GM12878 (cell line): ENCODE data around the gene RASGRF1. TPM values are rescaled to one million over a fixed set of nuclear protein-coding genes. Genes with fewer than 3 reads are reported as not detected.

Experiments used
- ATAC-seq: fragments of 200-7000 bp; cut with Tn5 transposase; 3 replicates; pipeline ENCODE4 v1.9.1; 2020; ENCODE audit warnings: mild to moderate bottlenecking, moderate library complexity
- BruUV-seq: library from RNA; stranded (reverse); fragments of 400-500 nt; replicated peaks from 2 replicates; lab custom pipeline; 2021; lab: Mats Ljungman, UMichigan
- CTCF ChIA-PET: fragments of 300-600 bp; sonication (Branson Sonifier 250); formaldehyde crosslinking; extraction: SDS; loops from one replicate; lab custom pipeline; 2021; ENCODE audit warnings: inconsistent platforms; lab: Yijun Ruan, JAX
- POLR2A ChIA-PET: fragments of 350-600 bp; formaldehyde crosslinking; extraction: SDS; loops from one replicate; lab custom pipeline; 2021; ENCODE audit warnings: inconsistent platforms; lab: Charles Lee
- RAD21 ChIA-PET: fragments of 300-600 bp; sonication (Branson Sonifier 250); formaldehyde crosslinking; loops from one replicate; lab custom pipeline; 2023; ENCODE audit warnings: antibody characterized with exemption; ENCODE audit not compliant: unreplicated experiment; lab: Charles Lee
- SMC1A ChIA-PET: fragments of 300-600 bp; sonication (Branson Sonifier 250); formaldehyde crosslinking; loops from one replicate; lab custom pipeline; 2023; ENCODE audit not compliant: unreplicated experiment, uncharacterized antibody; lab: Charles Lee
- DNase-seq: peaks from one replicate; pipeline ENCODE4 v3.0.0-alpha.2; 2011; ENCODE audit warnings: low read depth, low spot score
- FAIRE-seq: peaks from 3 replicates; lab custom pipeline; 2011; peaks lifted over from hg19 to GRCh38; lab: Jason Lieb, UNC
- H2AFZ ChIP-seq: 2 replicates; pipeline ENCODE4 v1.6.0; 2011; ENCODE audit warnings: low read depth, low read length, control low read depth; ENCODE audit not compliant: control insufficient read depth
- H3K27ac ChIP-seq: 2 replicates; pipeline ENCODE4 v1.5.1; 2011; ENCODE audit warnings: control low read depth; ENCODE audit not compliant: control insufficient read depth, insufficient read depth
- H3K27me3 ChIP-seq, 2 experiments: replicated peaks in 1 of 2; 2 replicates each; pipeline versions ENCODE4 v1.6.0 to v1.6.1; 2011; ENCODE audit warnings: low read length in 1 of 2; ENCODE audit not compliant: control insufficient read depth in 2 of 2, insufficient read depth in 2 of 2
- H3K36me3 ChIP-seq, 2 experiments: 2 replicates each; pipeline ENCODE4 v1.5.1; 2011; ENCODE audit warnings: low read length in 1 of 2; ENCODE audit not compliant: control insufficient read depth in 2 of 2, insufficient read depth in 2 of 2
- H3K4me1 ChIP-seq: 2 replicates; pipeline ENCODE4 v1.6.1; 2011; ENCODE audit warnings: mild to moderate bottlenecking, low read length, moderate library complexity, mixed read lengths; ENCODE audit not compliant: control insufficient read depth, insufficient read depth
- H3K4me2 ChIP-seq: 2 replicates; pipeline ENCODE4 v1.6.0; 2011; ENCODE audit warnings: control low read depth; ENCODE audit not compliant: control insufficient read depth, insufficient read depth
- H3K4me3 ChIP-seq: fragments of 200-600 bp; sonication (generic); 2 replicates; pipeline ENCODE4 v1.5.1; 2016
- H3K79me2 ChIP-seq: 2 replicates; pipeline ENCODE4 v1.6.0; 2011; ENCODE audit warnings: low read length; ENCODE audit not compliant: control insufficient read depth, insufficient read depth
- H3K9ac ChIP-seq: 2 replicates; pipeline ENCODE4 v1.8.0; 2011; ENCODE audit warnings: low read length, control low read depth, mixed read lengths; ENCODE audit not compliant: control insufficient read depth, insufficient read depth
- H3K9me3 ChIP-seq: replicated peaks from 3 replicates; pipeline ENCODE4 v1.5.1; 2011; ENCODE audit warnings: mild to moderate bottlenecking, low read length; ENCODE audit not compliant: control insufficient read depth, insufficient read depth
- H4K20me1 ChIP-seq: 2 replicates; pipeline ENCODE4 v1.6.0; 2011; ENCODE audit not compliant: control insufficient read depth, insufficient read depth
- BHLHE40 ChIP-seq, 2 experiments: fragments of 450-650 bp in 1 of 2; IDR thresholded peaks; 2 replicates each; pipeline ENCODE4 v1.6.1; 2011 to 2017; ENCODE audit warnings: low read depth in 2 of 2, borderline replicate concordance in 1 of 2, improper control_type of control experiment in 1 of 2, low read length in 1 of 2, mild to moderate bottlenecking in 1 of 2
- ESRRA ChIP-seq: IDR thresholded peaks from 2 replicates; pipeline ENCODE4 v1.6.1; 2012; ENCODE audit warnings: mild to moderate bottlenecking, low read length, improper control_type of control experiment
- JUND ChIP-seq: IDR thresholded peaks from 2 replicates; pipeline ENCODE4 v1.6.1; 2012; ENCODE audit warnings: low read depth, mild to moderate bottlenecking, low read length, improper control_type of control experiment, moderate library complexity
- MYB ChIP-seq: fragments of 150-350 bp; IDR thresholded peaks from 2 replicates; pipeline ENCODE4 v1.6.1; 2014; ENCODE audit warnings: mild to moderate bottlenecking, low read depth, low read length, borderline replicate concordance
- RFX5 ChIP-seq: IDR thresholded peaks from 2 replicates; pipeline ENCODE4 v1.6.1; 2011; ENCODE audit warnings: low read depth, low read length, improper control_type of control experiment
- RUNX3 ChIP-seq: IDR thresholded peaks from 2 replicates; pipeline ENCODE4 v1.6.1; 2012; ENCODE audit warnings: low read length, inconsistent platforms
- TARDBP ChIP-seq: IDR thresholded peaks from 2 replicates; pipeline ENCODE4 v1.6.1; 2016; ENCODE audit warnings: borderline replicate concordance
- TBL1XR1 ChIP-seq: IDR thresholded peaks from 2 replicates; pipeline ENCODE4 v1.6.1; 2012; ENCODE audit warnings: low read depth, low read length, improper control_type of control experiment
- ZSCAN29 ChIP-seq: fragments of 450-650 bp; IDR thresholded peaks from 2 replicates; pipeline ENCODE4 v1.6.1; 2017; ENCODE audit warnings: mild to moderate bottlenecking, moderate library complexity
- WGBS: methylation state at CpG from one replicate; pipeline ENCODE4 v1.1.6; 2016; ENCODE audit warnings: low lambda C conversion rate; ENCODE audit not compliant: insufficient replicate concordance, insufficient coverage; ENCODE audit errors: missing lambda C conversion rate; 5-methylcytosine and 5-hydroxymethylcytosine counted together
- in situ Hi-C: fragments of 300-500 bp; cut with MboI; formaldehyde crosslinking; loops from 9 replicates; pipeline ENCODE4 v1.14.3; 2018; ENCODE audit warnings: mixed read lengths
- intact Hi-C: fragments of 100-400 bp; cut with micrococcal nuclease; formaldehyde crosslinking; loops from one replicate; pipeline ENCODE4 v1.14.2; 2022; ENCODE audit not compliant: unreplicated experiment
- polyA plus RNA-seq, 11 experiments: library from polyadenylated mRNA; depleted of rRNA in 4 of 11; unstranded in 6 of 11; stranded (reverse) in 5 of 11; fragments of >200 nt; fragmentation: Nextera tagmentation in 4 of 11; fragmentation: Illumina TruSeq in 1 of 11; extraction: Ambion mirVana in 4 of 11; extraction: Trizol in 1 of 11; gene quantifications; 1 replicate in 1 of 11; 2 replicates in 10 of 11; pipeline versions ENCODE4 v1.2.1 to v1.2.3, GENCODE V29; 2011 to 2016; ENCODE audit warnings: inconsistent platforms in 2 of 11, missing spikeins in 2 of 11, low read depth in 1 of 11
- total RNA-seq, 4 experiments: library from RNA; depleted of rRNA in 3 of 4; stranded (reverse); fragments of >200 nt in 3 of 4; fragmentation: Illumina TruSeq in 1 of 4; extraction: Trizol in 1 of 4; gene quantifications; 2 replicates each; pipeline versions ENCODE4 v1.2.1 to v1.2.3, GENCODE V29; 2013 to 2021
- TF ChIP-seq, protein P1 (sequence below): fragments of 450-650 bp; IDR thresholded peaks from 2 replicates; pipeline ENCODE4 v1.6.1; 2017; ENCODE audit warnings: mild to moderate bottlenecking, moderate library complexity

RASGRF1 gene
- total and polyA plus RNA-seq, 10 of the 15 experiments (the other 5 are each of a cell fraction or from before 2014, with no cell fraction given): 0.20 to 1.9 (median 0.86) TPM

- H3K4me1 ChIP-seq: peaks cover 27% of the 10 kb centered on the region
- no peaks in the 10 kb centered on the region for H3K79me2 ChIP-seq
- H3K9ac ChIP-seq: no peak overlapping the region
- H2AFZ ChIP-seq: no peak overlapping the region
- TF ChIP-seq TBL1XR1: no peak
- no peak for TF ChIP-seq ESRRA
- TF ChIP-seq ZSCAN29: no peak
- no peak for TF ChIP-seq MYB
- no peak for TF ChIP-seq JUND
- no peak for TF ChIP-seq BHLHE40 (IDR thresholded peaks at IDR 0.05; ENCODE audit: borderline replicate concordance in 1 of 2, low read depth in 2 of 2, low read length in 1 of 2)
- TF ChIP-seq, protein P1, sequence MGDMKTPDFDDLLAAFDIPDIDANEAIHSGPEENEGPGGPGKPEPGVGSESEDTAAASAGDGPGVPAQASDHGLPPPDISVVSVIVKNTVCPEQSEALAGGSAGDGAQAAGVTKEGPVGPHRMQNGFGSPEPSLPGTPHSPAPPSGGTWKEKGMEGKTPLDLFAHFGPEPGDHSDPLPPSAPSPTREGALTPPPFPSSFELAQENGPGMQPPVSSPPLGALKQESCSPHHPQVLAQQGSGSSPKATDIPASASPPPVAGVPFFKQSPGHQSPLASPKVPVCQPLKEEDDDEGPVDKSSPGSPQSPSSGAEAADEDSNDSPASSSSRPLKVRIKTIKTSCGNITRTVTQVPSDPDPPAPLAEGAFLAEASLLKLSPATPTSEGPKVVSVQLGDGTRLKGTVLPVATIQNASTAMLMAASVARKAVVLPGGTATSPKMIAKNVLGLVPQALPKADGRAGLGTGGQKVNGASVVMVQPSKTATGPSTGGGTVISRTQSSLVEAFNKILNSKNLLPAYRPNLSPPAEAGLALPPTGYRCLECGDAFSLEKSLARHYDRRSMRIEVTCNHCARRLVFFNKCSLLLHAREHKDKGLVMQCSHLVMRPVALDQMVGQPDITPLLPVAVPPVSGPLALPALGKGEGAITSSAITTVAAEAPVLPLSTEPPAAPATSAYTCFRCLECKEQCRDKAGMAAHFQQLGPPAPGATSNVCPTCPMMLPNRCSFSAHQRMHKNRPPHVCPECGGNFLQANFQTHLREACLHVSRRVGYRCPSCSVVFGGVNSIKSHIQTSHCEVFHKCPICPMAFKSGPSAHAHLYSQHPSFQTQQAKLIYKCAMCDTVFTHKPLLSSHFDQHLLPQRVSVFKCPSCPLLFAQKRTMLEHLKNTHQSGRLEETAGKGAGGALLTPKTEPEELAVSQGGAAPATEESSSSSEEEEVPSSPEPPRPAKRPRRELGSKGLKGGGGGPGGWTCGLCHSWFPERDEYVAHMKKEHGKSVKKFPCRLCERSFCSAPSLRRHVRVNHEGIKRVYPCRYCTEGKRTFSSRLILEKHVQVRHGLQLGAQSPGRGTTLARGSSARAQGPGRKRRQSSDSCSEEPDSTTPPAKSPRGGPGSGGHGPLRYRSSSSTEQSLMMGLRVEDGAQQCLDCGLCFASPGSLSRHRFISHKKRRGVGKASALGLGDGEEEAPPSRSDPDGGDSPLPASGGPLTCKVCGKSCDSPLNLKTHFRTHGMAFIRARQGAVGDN: no peak
- TF ChIP-seq RUNX3: no peak
- no peak for TF ChIP-seq RFX5
- no peak for TF ChIP-seq TARDBP
- in situ Hi-C loops: no loop called here
- no peak for DNase-seq
- CTCF ChIA-PET: interaction anchor here (0.7 to 3.2 kb wide), 3 partner anchors 12 to 165 kb away, joined by 3 to 12 read pairs (median 6); no protein-coding TSS in a partner anchor
- POLR2A ChIA-PET: no interaction called here
- RAD21 ChIA-PET: interaction anchor here (1.5 kb wide), 1 partner anchor 12 kb away, joined by 4 read pairs; no protein-coding TSS in a partner anchor
- WGBS: 54% methylated on average over 4 of the region's 4 CpGs
- no peaks in the 10 kb centered on the region for H3K9me3 ChIP-seq
- H3K27ac ChIP-seq: no peak overlapping the region
- SMC1A ChIA-PET: interaction anchor here (1.2 to 1.6 kb wide), 3 partner anchors 9 to 72 kb away, joined by 3 to 5 read pairs (median 3); no protein-coding TSS in a partner anchor
- no peak overlapping the region for H3K4me2 ChIP-seq
- intact Hi-C loops: no loop called here
- no peak overlapping the region for H3K4me3 ChIP-seq
- no peaks in the 10 kb centered on the region for H3K36me3 ChIP-seq
- H4K20me1 ChIP-seq: no peaks in the 10 kb centered on the region
- ATAC-seq: no peak
- no peak for FAIRE-seq
- H3K27me3 ChIP-seq: no peaks in the 10 kb centered on the region
- BruUV-seq: no TSS peak
These were observed 71.6 kb downstream of the RASGRF1 start for GRCh38 chr15:79018960-79019359.
